Pancreas (tissue), 10 donors: ENCODE results near the gene TTC4. TPM values are rescaled to one million over a fixed set of nuclear protein-coding genes. Genes with fewer than 3 reads are reported as not detected.

Experiments used
- ATAC-seq, 4 donors: fragments of 200-7000 bp; cut with Tn5 transposase; one replicate each; pipeline versions ENCODE4 v1.8.0 to v1.9.1; 2020; ENCODE audit warnings: mild to moderate bottlenecking in 4 of 4, moderate library complexity in 4 of 4
- DNase-seq, 6 donors: peaks; one replicate each; pipeline ENCODE4 v3.0.0-alpha.2; 2020
- FAIRE-seq: peaks from 2 replicates; lab custom pipeline; 2012; peaks lifted over from hg19 to GRCh38; lab: Jason Lieb, UNC
- H3K27ac ChIP-seq, 4 donors: fragments of 200-600 bp; sonication (generic); 1 replicate in 3 of 4; 2 replicates in 1 of 4; pipeline versions ENCODE4 v1.5.0 to v1.8.0; 2020
- H3K27me3 ChIP-seq, 4 donors: fragments of 200-600 bp; one replicate each; pipeline ENCODE4 v1.8.0; 2021
- H3K36me3 ChIP-seq, 3 donors: fragments of 200-600 bp; sonication (generic) in 1 of 3; one replicate each; pipeline versions ENCODE4 v1.5.0 to v1.8.0; 2020 to 2021
- H3K4me1 ChIP-seq, 3 donors: fragments of 200-600 bp; one replicate each; pipeline ENCODE4 v1.8.0; 2021
- H3K4me3 ChIP-seq, 4 donors: fragments of 200-600 bp; sonication (generic) in 2 of 4; one replicate each; pipeline versions ENCODE4 v1.5.0 to v1.8.0; 2020 to 2021
- H3K9me3 ChIP-seq, 4 donors: fragments of 200-600 bp; one replicate each; pipeline ENCODE4 v1.8.0; 2021
- CTCF ChIP-seq, 4 donors: fragments of 200-600 bp; sonication (generic) in 3 of 4; IDR thresholded peaks; one replicate each; pipeline versions ENCODE4 v1.5.0 to v1.8.0; 2021; ENCODE audit warnings: antibody characterized with exemption in 4 of 4
- WGBS, 2 donors: extraction: QIAGEN DNeasy Blood & Tissue Kit; methylation state at CpG; one replicate each; pipeline ENCODE4 v1.1.7; 2013; 5-methylcytosine and 5-hydroxymethylcytosine counted together
- intact Hi-C, 3 donors: fragments of 100-400 bp; cut with DNase I; formaldehyde crosslinking; loops; one replicate each; pipeline versions ENCODE4 v1.11.1 to v1.14.2; 2022
- polyA plus RNA-seq, 2 donors: library from polyadenylated mRNA; stranded (reverse); fragments of 200-250 nt; gene quantifications; one replicate each; pipeline ENCODE4 v1.2.3, GENCODE V29; 2013
- total RNA-seq, 6 donors: library from RNA; stranded (reverse); fragmentation: NEBNext Ultra II Directional in 4 of 6; extraction: Animal tissue kit (Norgen Biotek cat#: 25700) in 4 of 6; gene quantifications; one replicate each; pipeline versions ENCODE4 v1.2.1 to v1.2.4, GENCODE V29; 2021 to 2023
- donor health status: healthy with polysubstance abuse.
- donor health status: DM: no; HTN: no; CAD: no; lungs with moderate emphysema.
- donor health status: DM: no; HTN: no; CAD: no.
- donor health status: control.
- donor health status: control.
- donor health status: Bipolar disorder and iron deficiency.
- donor health status: DM: yes; HTN: yes; CAD: no.
- donor health status: DM: no; HTN: no; CAD: no.
- donor health status: DM: no; HTN: no; CAD: no.
- donor health status: DM: yes; HTN: yes; CAD: no.

TTC4 gene
- total and polyA plus RNA-seq, 8 donors: 4.5 to 14.4 (median 7.3) TPM

GRCh38 chr1:54711536-54711935 lies 4.1 kb upstream of the TTC4 start:
- no peak for TF ChIP-seq CTCF (IDR thresholded peaks at IDR 0.05)
- FAIRE-seq (no peak), DNase-seq (no peak), ATAC-seq (no peak)
- WGBS, 2 donors: 80 to 88% methylated on average over 10 of the region's 10 CpGs
- H3K9me3 ChIP-seq: no peaks in the 10 kb centered on the region
- intact Hi-C loops: no loop called here
- no peaks in the 10 kb centered on the region for H3K36me3 ChIP-seq
- no peak overlapping the region for H3K27ac ChIP-seq
- H3K4me3 ChIP-seq: no peak overlapping the region
- H3K27me3 ChIP-seq: no peaks in the 10 kb centered on the region
- H3K4me1 ChIP-seq: peaks cover 0 to 2% (median 0%) of the 10 kb centered on the region in 3 donors

GRCh38 chr1:54714881-54715492 lies 674 bp upstream of the TTC4 start:
- no peak for TF ChIP-seq CTCF (IDR thresholded peaks at IDR 0.05)
- FAIRE-seq: no peak
- Histone ChIP-seq H3K4me3 (peak overlapping the region; percentile 76 to 90 (median 83)), H3K27me3 (no peaks in the 10 kb centered on the region), H3K9me3 (no peaks in the 10 kb centered on the region), H3K36me3 (no peaks in the 10 kb centered on the region), H3K4me1 (peaks cover 0 to 3% (median 0%) of the 10 kb centered on the region in 3 donors), H3K27ac (peak overlapping the region in 3 of 4 donors; percentile 43 to 56 (median 54))
- ATAC-seq: peak in 2 of 4 donors; percentile 4 to 11
- 91 to 96% methylated on average over 7 of the region's 7 CpGs for WGBS, 2 donors
- DNase-seq: no peak
- intact Hi-C loops: no loop called here

- H3K36me3 ChIP-seq: no peaks in the 10 kb centered on the region
- no peaks in the 10 kb centered on the region for H3K27me3 ChIP-seq
- ATAC-seq (peak in 1 of 4 donors; percentile 3), DNase-seq (no peak), FAIRE-seq (no peak)
- 23 to 25% methylated on average over 8 of the region's 8 CpGs for WGBS, 2 donors
- H3K4me1 ChIP-seq: peaks cover 0 to 3% (median 0%) of the 10 kb centered on the region in 3 donors
- intact Hi-C loops: no loop called here
- H3K9me3 ChIP-seq: no peaks in the 10 kb centered on the region
- no peak overlapping the region for H3K27ac ChIP-seq
- no peak for TF ChIP-seq CTCF (IDR thresholded peaks at IDR 0.05)
- peak overlapping the region; percentile 76 to 90 (median 83) for H3K4me3 ChIP-seq
Measured at GRCh38 chr1:54716299-54717047, 812 bp downstream of the TTC4 start.

- H3K27ac ChIP-seq: no peak overlapping the region
- H3K36me3 ChIP-seq: peaks cover 0 to 26% (median 10%) of the 10 kb centered on the region in 3 donors
- no peak for TF ChIP-seq CTCF (IDR thresholded peaks at IDR 0.05)
- intact Hi-C loops: no loop called here
- FAIRE-seq: no peak
- no peaks in the 10 kb centered on the region for H3K9me3 ChIP-seq
- DNase-seq: no peak
- no peak overlapping the region for H3K4me3 ChIP-seq
- no peaks in the 10 kb centered on the region for H3K27me3 ChIP-seq
- no peaks in the 10 kb centered on the region for H3K4me1 ChIP-seq
- no peak for ATAC-seq
Measured at GRCh38 chr1:54721719-54722118, 6.1 kb downstream of the TTC4 start.

GRCh38 chr1:54723985-54724384 lies 8.3 kb downstream of the TTC4 start:
- Histone ChIP-seq H3K9me3 (no peaks in the 10 kb centered on the region), H3K27me3 (no peaks in the 10 kb centered on the region), H3K27ac (no peak overlapping the region), H3K4me3 (no peak overlapping the region), H3K4me1 (no peaks in the 10 kb centered on the region), H3K36me3 (peaks cover 3 to 38% (median 14%) of the 10 kb centered on the region in 3 donors)
- no peak for TF ChIP-seq CTCF (IDR thresholded peaks at IDR 0.05)
- FAIRE-seq (no peak), DNase-seq (no peak), ATAC-seq (no peak)
- intact Hi-C loops: no loop called here
